OCI-LY1 (cell line): ENCODE data around the gene SAMD9.
"Not testable (repeated sequence)": the region's sequence is repeated elsewhere in the genome, so short reads cannot be mapped to it uniquely, and the experiment has no call there.

Experiments used
- H2AFZ ChIP-seq: fragments of 200-600 bp; sonication (generic), shearing (Covaris generic); 2 replicates; pipeline ENCODE4 v1.6.0; 2014; ENCODE audit warnings: antibody characterized with exemption, mild to moderate bottlenecking, low read length
- H3F3A ChIP-seq: fragments of 200-600 bp; sonication (generic), shearing (Covaris generic); 2 replicates; pipeline ENCODE4 v1.6.0; 2014; ENCODE audit warnings: mild to moderate bottlenecking, antibody characterized with exemption, low read length, moderate library complexity; ENCODE audit not compliant: insufficient read depth
- H3K27ac ChIP-seq: fragments of 200-600 bp; sonication (generic); 2 replicates; pipeline ENCODE4 v1.5.1; 2014; ENCODE audit warnings: low read length, mixed run types, mild to moderate bottlenecking, low read depth; ENCODE audit not compliant: poor library complexity, severe bottlenecking
- H3K27me3 ChIP-seq: fragments of 200-600 bp; sonication (generic); 2 replicates; pipeline ENCODE4 v1.6.0; 2014; ENCODE audit warnings: antibody characterized with exemption, mild to moderate bottlenecking, low read length, moderate library complexity; ENCODE audit not compliant: insufficient read depth
- H3K36me3 ChIP-seq: fragments of 200-600 bp; sonication (generic); 2 replicates; pipeline ENCODE4 v1.6.1; 2014; ENCODE audit warnings: mild to moderate bottlenecking, antibody characterized with exemption, low read length, moderate library complexity, mixed read lengths; ENCODE audit not compliant: insufficient read depth
- H3K4me1 ChIP-seq: fragments of 200-600 bp; sonication (generic); 2 replicates; pipeline ENCODE4 v1.5.1; 2014; ENCODE audit warnings: mild to moderate bottlenecking, low read length, moderate library complexity; ENCODE audit not compliant: insufficient read depth, severe bottlenecking
- H3K4me2 ChIP-seq: fragments of 200-600 bp; sonication (generic), shearing (Covaris generic); 2 replicates; pipeline ENCODE4 v1.6.1; 2014; ENCODE audit warnings: low read length
- H3K4me3 ChIP-seq: fragments of 200-600 bp; sonication (generic); 2 replicates; pipeline ENCODE4 v1.5.1; 2014; ENCODE audit warnings: low read length, low read depth, mild to moderate bottlenecking, mixed read lengths; ENCODE audit not compliant: poor library complexity, severe bottlenecking
- H3K79me2 ChIP-seq: fragments of 200-600 bp; shearing (Covaris generic); 2 replicates; pipeline ENCODE4 v1.6.1; 2016; ENCODE audit warnings: mixed run types, low read length, mixed read lengths; ENCODE audit not compliant: insufficient read depth
- H3K9ac ChIP-seq: fragments of 200-600 bp; sonication (generic), shearing (Covaris generic); 2 replicates; pipeline ENCODE4 v1.6.1; 2014; ENCODE audit warnings: mild to moderate bottlenecking, low read length, mixed read lengths
- H3K9me2 ChIP-seq: fragments of 200-600 bp; sonication (generic), shearing (Covaris generic); 2 replicates; pipeline ENCODE4 v1.6.1; 2014; ENCODE audit warnings: low read depth, mild to moderate bottlenecking, low read length, mixed read lengths
- H3K9me3 ChIP-seq: fragments of 200-600 bp; shearing (Covaris generic); 2 replicates; pipeline ENCODE4 v1.6.1; 2014; ENCODE audit warnings: low read length, mixed read lengths
- H4K20me1 ChIP-seq: fragments of 200-600 bp; sonication (generic), shearing (Covaris generic); 2 replicates; pipeline ENCODE4 v1.6.0; 2016; ENCODE audit warnings: mild to moderate bottlenecking, low read length; ENCODE audit not compliant: insufficient read depth
- EZH2 ChIP-seq: fragments of 200-600 bp; sonication (generic), shearing (Covaris generic); IDR thresholded peaks from 2 replicates; pipeline ENCODE4 v1.8.0; 2017; ENCODE audit warnings: borderline replicate concordance, mixed run types, mild to moderate bottlenecking, antibody characterized with exemption, low read length, moderate library complexity, mixed read lengths
- TF ChIP-seq, protein P1 (sequence below): fragments of 200-600 bp; sonication (generic), shearing (Covaris generic); IDR thresholded peaks from 2 replicates; pipeline ENCODE4 v1.5.1; 2017; ENCODE audit warnings: mild to moderate bottlenecking, antibody characterized with exemption, low read length, moderate library complexity, mixed read lengths

SAMD9 gene

DNA sequence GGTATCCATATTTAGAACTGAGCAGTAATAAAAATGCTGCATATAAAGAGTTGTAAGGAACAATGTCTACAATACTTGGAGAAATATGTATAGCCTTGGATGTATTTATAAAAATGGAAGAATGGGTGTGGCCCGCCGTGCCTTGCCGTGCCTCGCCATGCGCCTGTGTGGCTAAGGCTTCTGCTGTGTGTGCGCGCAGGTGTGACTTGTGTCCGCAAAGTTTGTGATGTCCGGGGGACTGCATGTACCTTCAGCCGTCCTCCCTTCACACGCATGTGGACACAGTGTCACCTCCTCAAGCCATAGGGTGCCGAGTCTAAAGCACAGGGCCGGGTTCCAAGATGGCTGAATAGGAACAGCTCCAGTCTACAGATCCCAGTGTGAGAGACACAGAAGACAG lies 9.8 kb downstream of the SAMD9 start:
- Histone ChIP-seq H3K36me3 (peaks cover 56% of the 10 kb centered on the region), H3K27ac (no peak overlapping the region), H2AFZ (no peak overlapping the region), H3K79me2 (no peaks in the 10 kb centered on the region), H4K20me1 (no peaks in the 10 kb centered on the region), H3K9ac (no peak overlapping the region), H3K27me3 (no peaks in the 10 kb centered on the region), H3K4me3 (no peak overlapping the region), H3K4me1 (no peaks in the 10 kb centered on the region), H3K9me2 (no peaks in the 10 kb centered on the region), H3K9me3 (peaks cover 20% of the 10 kb centered on the region), H3K4me2 (no peak overlapping the region), H3F3A (no peaks in the 10 kb centered on the region)
- TF ChIP-seq, protein P1, sequence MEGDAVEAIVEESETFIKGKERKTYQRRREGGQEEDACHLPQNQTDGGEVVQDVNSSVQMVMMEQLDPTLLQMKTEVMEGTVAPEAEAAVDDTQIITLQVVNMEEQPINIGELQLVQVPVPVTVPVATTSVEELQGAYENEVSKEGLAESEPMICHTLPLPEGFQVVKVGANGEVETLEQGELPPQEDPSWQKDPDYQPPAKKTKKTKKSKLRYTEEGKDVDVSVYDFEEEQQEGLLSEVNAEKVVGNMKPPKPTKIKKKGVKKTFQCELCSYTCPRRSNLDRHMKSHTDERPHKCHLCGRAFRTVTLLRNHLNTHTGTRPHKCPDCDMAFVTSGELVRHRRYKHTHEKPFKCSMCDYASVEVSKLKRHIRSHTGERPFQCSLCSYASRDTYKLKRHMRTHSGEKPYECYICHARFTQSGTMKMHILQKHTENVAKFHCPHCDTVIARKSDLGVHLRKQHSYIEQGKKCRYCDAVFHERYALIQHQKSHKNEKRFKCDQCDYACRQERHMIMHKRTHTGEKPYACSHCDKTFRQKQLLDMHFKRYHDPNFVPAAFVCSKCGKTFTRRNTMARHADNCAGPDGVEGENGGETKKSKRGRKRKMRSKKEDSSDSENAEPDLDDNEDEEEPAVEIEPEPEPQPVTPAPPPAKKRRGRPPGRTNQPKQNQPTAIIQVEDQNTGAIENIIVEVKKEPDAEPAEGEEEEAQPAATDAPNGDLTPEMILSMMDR = no peak
- TF ChIP-seq EZH2 = no peak

DNA sequence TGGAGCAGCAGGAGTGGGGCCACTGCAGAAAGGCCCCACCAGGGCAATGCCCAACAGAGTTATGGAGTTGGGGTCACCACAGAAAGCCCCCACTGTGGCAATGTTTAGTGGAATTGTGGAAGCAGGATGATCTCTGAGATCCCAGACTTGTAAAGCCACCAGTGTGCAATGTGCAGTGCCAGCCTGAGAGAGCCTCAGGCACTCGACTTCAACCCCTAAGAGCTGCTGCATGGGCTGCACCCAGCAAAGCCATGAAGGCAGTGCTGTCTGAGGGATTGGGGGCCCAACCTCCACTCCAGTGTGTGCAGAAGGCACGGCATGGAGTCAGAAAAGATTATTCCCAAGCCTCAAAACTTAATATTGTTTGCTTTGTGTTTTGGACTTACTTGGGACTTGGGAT lies 20.4 kb downstream of the SAMD9 start:
- Histone ChIP-seq H4K20me1 (no peaks in the 10 kb centered on the region), H3K9me3 (peaks cover 10% of the 10 kb centered on the region; the same call in 1 of the 2 replicates), H3K27ac (no peak overlapping the region), H3K36me3 (no peaks in the 10 kb centered on the region), H3K27me3 (no peaks in the 10 kb centered on the region), H3K79me2 (no peaks in the 10 kb centered on the region), H2AFZ (no peak overlapping the region), H3K4me3 (no peak overlapping the region), H3K4me2 (no peak overlapping the region), H3K9me2 (no peaks in the 10 kb centered on the region), H3F3A (no peaks in the 10 kb centered on the region), H3K4me1 (no peaks in the 10 kb centered on the region), H3K9ac (no peak overlapping the region)
- no peak for TF ChIP-seq EZH2
- TF ChIP-seq, protein P1 = no peak

DNA sequence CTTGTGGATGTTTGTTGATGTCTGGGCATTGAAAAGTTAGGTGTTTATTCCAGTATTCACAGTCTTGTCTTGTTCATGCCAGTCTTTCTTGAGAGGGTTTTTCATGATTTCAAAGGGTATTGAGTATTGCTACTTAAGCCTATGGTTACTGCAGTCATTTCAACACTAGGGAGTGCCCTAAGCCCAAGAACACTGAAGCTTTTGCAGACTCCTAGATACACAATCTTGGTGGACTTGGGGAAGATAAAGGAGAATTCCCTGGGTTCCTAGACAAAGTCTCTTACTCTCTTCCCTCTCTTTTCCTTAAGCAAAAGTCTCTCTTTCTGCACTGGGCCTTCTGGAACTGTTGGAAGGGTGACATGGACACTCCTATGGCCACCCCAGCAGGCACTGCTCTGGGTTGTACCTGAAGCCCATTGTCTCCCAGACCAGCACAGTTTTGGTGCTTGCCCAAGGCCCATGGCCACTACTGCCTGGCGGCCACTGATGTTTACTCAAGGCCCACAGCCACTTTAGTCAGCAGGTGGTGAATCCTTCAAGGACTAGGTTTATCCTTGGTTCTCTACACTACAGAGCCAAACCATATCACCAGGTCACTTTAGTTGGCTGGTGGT lies 24.9 kb downstream of the SAMD9 start:
- Histone ChIP-seq H3K36me3 (no peaks in the 10 kb centered on the region), H3K4me2 (no peak overlapping the region), H3K27ac (no peak overlapping the region), H4K20me1 (no peaks in the 10 kb centered on the region), H3K4me3 (no peak overlapping the region), H3K9me3 (no peaks in the 10 kb centered on the region), H3K9me2 (no peaks in the 10 kb centered on the region), H3K9ac (no peak overlapping the region), H3K79me2 (no peaks in the 10 kb centered on the region), H3K4me1 (no peaks in the 10 kb centered on the region), H2AFZ (no peak overlapping the region), H3K27me3 (no peaks in the 10 kb centered on the region), H3F3A (no peaks in the 10 kb centered on the region)
- no peak for TF ChIP-seq EZH2
- TF ChIP-seq, protein P1 = peak; percentile 81

DNA sequence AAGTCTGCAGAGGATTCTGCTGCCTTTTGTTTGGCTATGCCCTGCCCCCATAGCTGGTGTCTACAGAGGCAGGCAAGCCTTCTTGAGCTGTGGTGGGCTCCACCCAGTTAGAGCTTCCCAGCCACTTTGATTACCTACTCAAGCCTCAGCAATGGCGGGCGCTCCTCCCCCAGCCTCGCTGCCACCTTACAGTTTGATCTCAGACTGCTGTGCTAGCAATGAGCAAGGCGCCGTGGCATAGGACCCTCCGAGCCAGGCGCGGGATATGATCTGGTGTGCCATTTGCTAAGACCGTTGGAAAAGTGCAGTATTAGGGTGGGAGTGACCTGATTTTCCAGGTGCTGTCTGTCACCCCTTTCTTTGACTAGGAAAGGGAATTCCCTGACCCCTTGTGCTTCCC lies 44.4 kb downstream of the SAMD9 start:
- H3K4me1 ChIP-seq, H3K9ac ChIP-seq, H3K4me2 ChIP-seq, H2AFZ ChIP-seq, H3K27me3 ChIP-seq, H3F3A ChIP-seq, H3K4me3 ChIP-seq, H4K20me1 ChIP-seq, H3K9me3 ChIP-seq, H3K36me3 ChIP-seq, H3K79me2 ChIP-seq, H3K9me2 ChIP-seq, H3K27ac ChIP-seq: not testable (repeated sequence)
